Neuronal stem cell (in vitro differentiated cells): ENCODE results near the gene HIPK2.

Source experiments
- DNase-seq: peaks from one replicate; pipeline ENCODE4 v3.0.0-alpha.2; 2013; ENCODE audit warnings: low spot score
- H2AFZ ChIP-seq: one replicate; pipeline ENCODE4 v1.6.1; 2013; ENCODE audit warnings: mild to moderate bottlenecking, low read length, inconsistent platforms
- H2AK5ac ChIP-seq: 2 replicates; pipeline ENCODE4 v1.6.1; 2013; ENCODE audit warnings: low read depth, mild to moderate bottlenecking, inconsistent platforms, low read length, moderate library complexity, mixed read lengths
- H2BK120ac ChIP-seq: 2 replicates; pipeline ENCODE4 v1.6.1; 2013; ENCODE audit warnings: low read depth, mild to moderate bottlenecking, inconsistent platforms, low read length, moderate library complexity, mixed read lengths
- H2BK12ac ChIP-seq: one replicate; pipeline ENCODE4 v1.6.1; 2013; ENCODE audit warnings: low read length, inconsistent platforms
- H2BK15ac ChIP-seq: 2 replicates; pipeline ENCODE4 v1.6.1; 2013; ENCODE audit warnings: mild to moderate bottlenecking, low read length, inconsistent platforms, mixed read lengths
- H2BK5ac ChIP-seq: one replicate; pipeline ENCODE4 v1.6.1; 2013; ENCODE audit warnings: inconsistent platforms, mild to moderate bottlenecking, low read length, moderate library complexity
- H3K14ac ChIP-seq: one replicate; pipeline ENCODE4 v1.6.1; 2013; ENCODE audit warnings: low read length, inconsistent platforms
- H3K18ac ChIP-seq: 2 replicates; pipeline ENCODE4 v1.6.1; 2013; ENCODE audit warnings: low read length, inconsistent platforms
- H3K23ac ChIP-seq: 2 replicates; pipeline ENCODE4 v1.6.1; 2013; ENCODE audit warnings: low read depth, mild to moderate bottlenecking, mixed read lengths, low read length, inconsistent platforms; ENCODE audit not compliant: poor library complexity
- H3K27ac ChIP-seq: replicated peaks from 3 replicates; pipeline ENCODE4 v1.5.1; 2013; ENCODE audit warnings: low read length, inconsistent platforms
- H3K27me3 ChIP-seq, 3 experiments: 2 replicates each; pipeline ENCODE4 v1.6.1; 2013; ENCODE audit warnings: low read length in 3 of 3, mild to moderate bottlenecking in 2 of 3, inconsistent platforms in 1 of 3, low read depth in 1 of 3, mixed read lengths in 1 of 3, moderate library complexity in 1 of 3; ENCODE audit not compliant: control insufficient read depth in 3 of 3, insufficient read depth in 3 of 3
- H3K36me3 ChIP-seq, 2 donors: replicated peaks in 1 of 2; 2 replicates each; pipeline ENCODE4 v1.6.1; 2013; ENCODE audit warnings: low read length in 2 of 2; ENCODE audit not compliant: control insufficient read depth in 2 of 2, insufficient read depth in 2 of 2
- H3K4ac ChIP-seq: 2 replicates; pipeline ENCODE4 v1.6.1; 2013; ENCODE audit warnings: inconsistent platforms, mild to moderate bottlenecking, low read length, moderate library complexity
- H3K4me1 ChIP-seq, 2 donors: 1 replicate in 1 of 2; 2 replicates in 1 of 2; pipeline ENCODE4 v1.6.1; 2013; ENCODE audit warnings: low read length in 2 of 2, low read depth in 1 of 2; ENCODE audit not compliant: control insufficient read depth in 2 of 2, insufficient read depth in 1 of 2
- H3K4me2 ChIP-seq: one replicate; pipeline ENCODE4 v1.6.1; 2013; ENCODE audit warnings: mild to moderate bottlenecking, low read length, inconsistent platforms; ENCODE audit not compliant: insufficient read depth, poor library complexity, severe bottlenecking
- H3K4me3 ChIP-seq, 2 donors: 2 replicates each; pipeline ENCODE4 v1.5.1; 2013; ENCODE audit warnings: low read length in 2 of 2, mild to moderate bottlenecking in 2 of 2, inconsistent platforms in 1 of 2, moderate library complexity in 1 of 2
- H3K79me1 ChIP-seq: one replicate; pipeline ENCODE4 v1.6.1; 2013; ENCODE audit warnings: low read depth, mild to moderate bottlenecking, inconsistent platforms, low read length, moderate library complexity
- H3K9ac ChIP-seq: one replicate; pipeline ENCODE4 v1.6.1; 2013; ENCODE audit warnings: mild to moderate bottlenecking, low read depth, low read length, inconsistent platforms; ENCODE audit not compliant: poor library complexity
- H3K9me3 ChIP-seq, 2 donors: replicated peaks in 1 of 2; 2 replicates each; pipeline versions ENCODE3 to v1.6.1; 2013; ENCODE audit warnings: low read length in 2 of 2, mild to moderate bottlenecking in 2 of 2, inconsistent platforms in 1 of 2, low read depth in 1 of 2, mixed read lengths in 1 of 2, moderate library complexity in 1 of 2; ENCODE audit not compliant: control insufficient read depth in 2 of 2, insufficient read depth in 1 of 2
- H4K8ac ChIP-seq: one replicate; pipeline ENCODE4 v1.6.1; 2013; ENCODE audit warnings: low read depth, mild to moderate bottlenecking, inconsistent platforms, low read length, moderate library complexity
- H4K91ac ChIP-seq: one replicate; pipeline ENCODE4 v1.6.1; 2013; ENCODE audit warnings: low read length, low read depth, mild to moderate bottlenecking, inconsistent platforms; ENCODE audit not compliant: poor library complexity
- WGBS, 2 donors: extraction: QIAGEN DNeasy Blood & Tissue Kit; methylation state at CpG; one replicate each; pipeline ENCODE4 v1.1.7; 2013; ENCODE audit warnings: missing lambda C conversion rate in 2 of 2, mixed read lengths in 1 of 2; ENCODE audit not compliant: insufficient read length in 2 of 2, insufficient replicate concordance in 1 of 2; ENCODE audit errors: extremely low coverage in 2 of 2; 5-methylcytosine and 5-hydroxymethylcytosine counted together

HIPK2 gene

GRCh38 chr7:139680676-139681462 lies 96.9 kb downstream of the HIPK2 start:
- Histone ChIP-seq H3K4ac (no peak overlapping the region), H2BK120ac (no peak overlapping the region)
- no peak for DNase-seq

DNA sequence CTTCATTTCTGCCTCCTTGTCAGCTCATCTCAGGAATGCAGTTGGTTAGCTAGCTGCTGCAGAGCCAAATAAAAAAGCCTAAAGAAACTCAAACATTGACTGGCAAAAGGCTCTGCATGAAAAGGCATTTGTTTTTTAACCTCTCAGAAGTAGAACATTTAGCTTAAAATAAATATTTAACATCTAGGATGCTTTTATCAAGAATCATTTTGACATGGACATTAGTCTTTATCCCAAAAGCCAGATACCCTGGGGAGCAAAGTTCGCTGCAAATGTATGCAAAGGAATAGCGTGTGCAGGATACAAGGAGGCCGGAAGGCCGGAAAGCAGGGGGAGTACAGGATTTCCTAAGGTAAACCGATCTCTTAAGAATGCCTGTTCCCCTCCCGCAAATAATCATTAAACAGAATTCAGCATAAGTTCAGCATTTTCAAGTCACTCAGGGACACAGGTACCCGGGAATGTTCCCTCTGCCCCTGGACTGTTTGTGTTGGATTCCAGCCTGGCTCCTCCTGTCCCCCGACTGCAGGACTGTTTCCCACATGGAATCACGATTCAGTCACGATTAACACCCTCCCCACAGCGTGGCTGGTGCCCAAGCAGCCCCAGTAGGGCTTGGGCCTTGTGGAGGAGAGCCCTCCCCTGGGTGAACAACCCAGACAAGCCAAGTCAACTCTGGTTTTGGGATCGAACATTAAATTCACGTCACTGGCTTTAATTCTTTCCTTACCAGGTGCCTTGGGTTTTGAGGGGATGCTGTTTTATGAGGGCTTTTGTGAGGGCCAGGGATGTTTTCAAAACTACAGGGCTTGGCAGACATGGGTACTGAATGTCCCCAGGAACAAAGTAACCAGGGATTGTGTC lies 97.8 kb downstream of the HIPK2 start:
- H3K9ac ChIP-seq, result no peak overlapping the region
- DNase-seq, result no peak
- peak overlapping the region; percentile 73 for H3K18ac ChIP-seq
- H3K79me1 ChIP-seq, result no peaks in the 10 kb centered on the region
- no peak overlapping the region for H2BK120ac ChIP-seq
- H2AFZ ChIP-seq, result no peak overlapping the region
- H2BK15ac ChIP-seq, result no peak overlapping the region
- no peak overlapping the region for H2BK12ac ChIP-seq
- no peak overlapping the region for H3K4ac ChIP-seq
- H3K27ac ChIP-seq, result no peak overlapping the region
- no peak overlapping the region for H2BK5ac ChIP-seq
- H3K4me2 ChIP-seq, result no peak overlapping the region
- no peak overlapping the region for H3K14ac ChIP-seq
- no peak overlapping the region for H4K8ac ChIP-seq
- H3K9me3 ChIP-seq, result peaks cover 0 to 6% of the 10 kb centered on the region in 2 donors
- H4K91ac ChIP-seq, result no peak overlapping the region
- peaks cover 0 to 6% of the 10 kb centered on the region in 2 donors for H3K36me3 ChIP-seq
- H2AK5ac ChIP-seq, result no peak overlapping the region
- no peak overlapping the region for H3K4me3 ChIP-seq
- WGBS, 2 donors, result no CpG with 5 or more reads among the region's 13 CpGs
- no peaks in the 10 kb centered on the region for H3K27me3 ChIP-seq
- peaks cover 20 to 21% of the 10 kb centered on the region in 2 donors for H3K4me1 ChIP-seq
- H3K23ac ChIP-seq, result no peak overlapping the region

More at GRCh38 chr7:139680676-139681462, 96.9 kb downstream of the HIPK2 start:
- Histone ChIP-seq H3K18ac (no peak overlapping the region), H3K23ac (no peak overlapping the region), H3K4me3 (no peak overlapping the region), H4K8ac (no peak overlapping the region), H3K9me3 (peaks cover 0 to 15% of the 10 kb centered on the region in 2 donors), H2AFZ (no peak overlapping the region), H3K27ac (no peak overlapping the region), H3K36me3 (no peaks in the 10 kb centered on the region), H2BK5ac (no peak overlapping the region), H2BK15ac (no peak overlapping the region), H3K9ac (no peak overlapping the region), H3K4me1 (peaks cover 20 to 21% of the 10 kb centered on the region in 2 donors), H3K79me1 (no peaks in the 10 kb centered on the region), H2BK12ac (no peak overlapping the region), H3K4me2 (no peak overlapping the region), H3K14ac (no peak overlapping the region), H4K91ac (no peak overlapping the region), H2AK5ac (no peak overlapping the region), H3K27me3 (no peaks in the 10 kb centered on the region)
- WGBS, 2 donors, result no CpG with 5 or more reads among the region's 11 CpGs

GRCh38 chr7:139676390-139676789 lies 101.4 kb downstream of the HIPK2 start:
- Histone ChIP-seq H2AFZ (no peak overlapping the region), H3K4me1 (peaks cover 3 to 12% of the 10 kb centered on the region in 2 donors), H4K8ac (no peak overlapping the region), H2AK5ac (no peak overlapping the region), H2BK12ac (no peak overlapping the region), H3K27me3 (no peaks in the 10 kb centered on the region), H3K79me1 (no peaks in the 10 kb centered on the region), H3K23ac (no peak overlapping the region), H3K27ac (no peak overlapping the region), H3K4ac (no peak overlapping the region), H2BK120ac (no peak overlapping the region), H3K4me2 (no peak overlapping the region), H3K9ac (no peak overlapping the region), H3K14ac (no peak overlapping the region), H3K4me3 (no peak overlapping the region), H3K18ac (no peak overlapping the region), H4K91ac (no peak overlapping the region), H3K36me3 (peaks cover 0 to 8% of the 10 kb centered on the region in 2 donors), H3K9me3 (no peaks in the 10 kb centered on the region), H2BK5ac (no peak overlapping the region), H2BK15ac (no peak overlapping the region)
- WGBS, 2 donors, result no CpG with 5 or more reads among the region's 2 CpGs
- DNase-seq, result no peak
